Measurements from ENCODE around the gene AGMAT. TPM values are rescaled to one million over a fixed set of nuclear protein-coding genes. Genes with fewer than 3 reads are reported as not detected.
A peak's percentile ranks its signal among the peaks of the same experiment; 100 is the strongest.

The AGMAT gene
- total and polyA plus RNA-seq, 8 donors = 0.28 to 1.0 (median 0.50) TPM

GRCh38 chr1:15568387-15569073 lies 16.3 kb downstream of the AGMAT start:
- H3K27me3 ChIP-seq = no peaks in the 10 kb centered on the region
- no peak for FAIRE-seq
- no peak overlapping the region for H3K27ac ChIP-seq
- no peak for DNase-seq
- H3K4me1 ChIP-seq = no peaks in the 10 kb centered on the region
- H3K4me3 ChIP-seq = no peak overlapping the region
- H3K36me3 ChIP-seq = peaks cover 10 to 71% (median 38%) of the 10 kb centered on the region in 3 donors
- intact Hi-C loops (cut with DNase I) = no loop called here
- no peaks in the 10 kb centered on the region for H3K9me3 ChIP-seq
- WGBS, 2 donors = 89 to 91% methylated on average over 18 of the region's 18 CpGs
- TF ChIP-seq CTCF (IDR thresholded peaks at IDR 0.05) = no peak
- no peak for ATAC-seq

- WGBS, 2 donors = 46 to 51% methylated on average over 12 of the region's 12 CpGs
- H3K4me1 ChIP-seq = no peaks in the 10 kb centered on the region
- DNase-seq (no peak), ATAC-seq (peak in 3 of 4 donors; percentile 50 to 67 (median 60)), FAIRE-seq (no peak)
- TF ChIP-seq CTCF (IDR thresholded peaks at IDR 0.05) = no peak
- H3K27me3 ChIP-seq = no peaks in the 10 kb centered on the region
- H3K36me3 ChIP-seq = peaks cover 9 to 31% (median 10%) of the 10 kb centered on the region in 3 donors
- H3K4me3 ChIP-seq = no peak overlapping the region
- intact Hi-C loops (cut with DNase I) = no loop called here
- H3K9me3 ChIP-seq = no peaks in the 10 kb centered on the region
- peak overlapping the region in 2 of 4 donors; percentile 24 to 44 for H3K27ac ChIP-seq
These were observed 25.6 kb downstream of the AGMAT start for GRCh38 chr1:15559189-15559810.

- no peak for TF ChIP-seq CTCF (IDR thresholded peaks at IDR 0.05)
- Histone ChIP-seq H3K9me3 (no peaks in the 10 kb centered on the region), H3K4me3 (no peak overlapping the region), H3K4me1 (no peaks in the 10 kb centered on the region), H3K27me3 (no peaks in the 10 kb centered on the region), H3K27ac (peak overlapping the region in 1 of 4 donors; percentile 24), H3K36me3 (peaks cover 3 to 24% (median 4%) of the 10 kb centered on the region in 3 donors)
- ATAC-seq (no peak), FAIRE-seq (no peak), DNase-seq (no peak)
- 85% methylated on average over 4 of the region's 4 CpGs for WGBS, 2 donors
- intact Hi-C loops (cut with DNase I) = no loop called here
These were observed 26.3 kb downstream of the AGMAT start for GRCh38 chr1:15558516-15558915.

- ATAC-seq = no peak
- WGBS, 2 donors = 81 to 88% methylated on average over 2 of the region's 2 CpGs
- DNase-seq = no peak
- intact Hi-C loops (cut with DNase I) = no loop called here
- Histone ChIP-seq H3K4me3 (no peak overlapping the region), H3K27ac (no peak overlapping the region), H3K36me3 (peaks cover 3 to 16% (median 4%) of the 10 kb centered on the region in 3 donors), H3K27me3 (no peaks in the 10 kb centered on the region), H3K9me3 (no peaks in the 10 kb centered on the region), H3K4me1 (no peaks in the 10 kb centered on the region)
- TF ChIP-seq CTCF (IDR thresholded peaks at IDR 0.05) = no peak
- FAIRE-seq = no peak
These were observed 27.3 kb downstream of the AGMAT start for GRCh38 chr1:15557594-15557993.

- Histone ChIP-seq H3K4me1 (no peaks in the 10 kb centered on the region), H3K9me3 (no peaks in the 10 kb centered on the region), H3K36me3 (peaks cover under 1 to 10% (median 3%) of the 10 kb centered on the region in 3 donors), H3K4me3 (no peak overlapping the region), H3K27ac (no peak overlapping the region), H3K27me3 (no peaks in the 10 kb centered on the region)
- intact Hi-C loops (cut with DNase I) = no loop called here
- WGBS, 2 donors = 91 to 94% methylated on average over 2 of the region's 2 CpGs
- TF ChIP-seq CTCF (IDR thresholded peaks at IDR 0.05) = no peak
- FAIRE-seq (no peak), DNase-seq (no peak), ATAC-seq (no peak)
These were observed 27.8 kb downstream of the AGMAT start for GRCh38 chr1:15557008-15557407.
